Fibroblast of villous mesenchyme (primary cell): ENCODE results near the gene BGN. TPM values are rescaled to one million over a fixed set of nuclear protein-coding genes. Genes with fewer than 3 reads are reported as not detected.

Source experiments
- DNase-seq: peaks from one replicate; pipeline ENCODE4 v3.0.0-alpha.2; 2010; ENCODE audit warnings: low read depth
- H3K4me3 ChIP-seq: 2 replicates; pipeline ENCODE4 v1.5.1; 2011; ENCODE audit warnings: low read depth, mild to moderate bottlenecking, low read length
- total RNA-seq: library from RNA; depleted of rRNA; stranded (reverse); fragments of >200 nt; gene quantifications from 2 replicates; pipeline ENCODE4 v1.2.3, GENCODE V29; 2012
- TF ChIP-seq, protein P1 (sequence below): IDR thresholded peaks from 2 replicates; pipeline ENCODE4 v1.5.1; 2012; ENCODE audit warnings: low read depth, mild to moderate bottlenecking, low read length; ENCODE audit not compliant: insufficient read depth

Gene BGN
- total RNA-seq, 1 donor: 14.7 TPM

DNA sequence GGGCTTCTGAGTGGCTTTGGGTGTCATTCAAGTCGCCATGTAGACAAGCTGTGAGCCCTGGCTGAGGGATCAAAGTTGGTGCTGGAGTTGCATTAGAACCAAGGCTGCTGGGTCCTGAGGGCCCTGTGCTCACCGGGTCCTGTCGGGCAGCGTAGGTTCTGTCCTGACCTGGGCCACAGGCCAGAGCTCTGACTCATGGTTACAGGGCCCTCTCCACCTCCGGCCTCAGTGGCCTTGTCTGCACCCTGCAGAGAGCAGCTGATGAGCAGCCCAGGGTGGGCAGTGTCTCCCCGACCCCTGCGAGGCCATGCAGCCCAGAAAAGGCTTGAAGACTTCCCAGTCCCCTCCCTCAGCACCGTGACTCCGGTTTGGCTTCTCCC lies 45.2 kb downstream of the BGN start:
- H3K4me3 ChIP-seq: no peak overlapping the region
- DNase-seq: no peak
- TF ChIP-seq, protein P1, sequence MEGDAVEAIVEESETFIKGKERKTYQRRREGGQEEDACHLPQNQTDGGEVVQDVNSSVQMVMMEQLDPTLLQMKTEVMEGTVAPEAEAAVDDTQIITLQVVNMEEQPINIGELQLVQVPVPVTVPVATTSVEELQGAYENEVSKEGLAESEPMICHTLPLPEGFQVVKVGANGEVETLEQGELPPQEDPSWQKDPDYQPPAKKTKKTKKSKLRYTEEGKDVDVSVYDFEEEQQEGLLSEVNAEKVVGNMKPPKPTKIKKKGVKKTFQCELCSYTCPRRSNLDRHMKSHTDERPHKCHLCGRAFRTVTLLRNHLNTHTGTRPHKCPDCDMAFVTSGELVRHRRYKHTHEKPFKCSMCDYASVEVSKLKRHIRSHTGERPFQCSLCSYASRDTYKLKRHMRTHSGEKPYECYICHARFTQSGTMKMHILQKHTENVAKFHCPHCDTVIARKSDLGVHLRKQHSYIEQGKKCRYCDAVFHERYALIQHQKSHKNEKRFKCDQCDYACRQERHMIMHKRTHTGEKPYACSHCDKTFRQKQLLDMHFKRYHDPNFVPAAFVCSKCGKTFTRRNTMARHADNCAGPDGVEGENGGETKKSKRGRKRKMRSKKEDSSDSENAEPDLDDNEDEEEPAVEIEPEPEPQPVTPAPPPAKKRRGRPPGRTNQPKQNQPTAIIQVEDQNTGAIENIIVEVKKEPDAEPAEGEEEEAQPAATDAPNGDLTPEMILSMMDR: no peak

DNA sequence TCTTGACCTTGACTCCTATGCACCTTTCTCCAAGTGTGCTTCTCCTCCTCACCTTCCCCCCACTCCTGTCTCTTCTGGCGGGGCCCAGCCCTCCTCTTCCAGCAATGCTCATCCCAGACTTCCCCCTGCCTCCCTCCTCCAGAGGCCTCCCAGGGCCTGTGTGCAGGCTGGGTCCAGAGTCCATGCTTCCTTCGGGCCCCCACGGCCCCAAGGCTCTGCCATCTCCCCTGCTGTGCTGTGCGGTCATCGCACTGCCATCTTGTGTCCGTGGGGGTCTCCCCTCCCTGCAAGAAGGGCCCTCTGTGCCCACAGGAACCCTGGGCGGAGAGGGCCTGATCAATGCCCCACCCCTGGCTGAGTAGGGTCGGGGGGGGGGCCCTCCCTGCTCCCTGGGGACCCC lies 49.9 kb downstream of the BGN start:
- no peak overlapping the region for H3K4me3 ChIP-seq
- TF ChIP-seq, protein P1: no peak

DNA sequence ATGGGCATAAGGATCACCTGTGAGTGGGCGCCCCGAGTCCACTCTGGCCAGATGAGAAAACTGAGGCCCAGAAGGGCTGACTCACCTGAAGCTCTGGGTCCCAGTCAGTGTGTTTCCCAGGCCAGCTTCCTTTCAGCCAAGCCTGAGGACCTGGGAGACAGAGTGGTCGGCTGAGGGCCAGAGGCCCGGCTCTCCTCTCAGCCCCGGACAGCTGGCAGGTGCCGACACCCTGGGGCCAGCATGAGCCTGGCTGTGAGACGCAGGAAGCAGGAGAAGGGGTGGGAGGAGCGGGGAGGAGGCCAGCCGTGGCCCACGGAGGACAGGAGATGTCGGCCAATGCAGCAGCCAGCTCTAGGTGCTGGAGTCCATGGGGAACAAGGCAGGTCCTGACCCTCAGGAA lies 51.6 kb downstream of the BGN start:
- H3K4me3 ChIP-seq: no peak overlapping the region
- DNase-seq: no peak
- TF ChIP-seq, protein P1: no peak

More for the DNA sequence above, 49.9 kb downstream of the BGN start:
- DNase-seq: no peak

DNA sequence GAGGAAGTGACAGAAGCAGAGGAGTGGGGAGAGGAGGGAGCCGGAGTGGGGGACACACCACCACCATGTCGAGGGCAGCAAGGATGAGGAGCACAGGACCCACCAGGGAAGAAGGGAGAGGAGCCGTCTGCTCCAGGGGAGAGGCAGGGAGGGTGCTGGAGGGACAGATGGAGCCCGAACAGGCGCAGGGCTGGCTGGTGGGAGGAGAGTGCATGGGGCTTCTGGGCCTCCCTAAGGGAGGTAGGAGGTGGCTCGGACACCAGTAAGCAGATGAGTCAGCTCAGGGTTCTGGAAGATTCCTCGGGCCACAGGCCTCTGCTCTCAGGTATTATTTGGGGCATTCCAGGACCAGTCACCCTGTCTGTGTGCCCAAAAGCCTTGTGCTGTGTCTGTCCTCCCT lies 52.4 kb downstream of the BGN start:
- no peak overlapping the region for H3K4me3 ChIP-seq
- no peak for DNase-seq
- TF ChIP-seq, protein P1: no peak

DNA sequence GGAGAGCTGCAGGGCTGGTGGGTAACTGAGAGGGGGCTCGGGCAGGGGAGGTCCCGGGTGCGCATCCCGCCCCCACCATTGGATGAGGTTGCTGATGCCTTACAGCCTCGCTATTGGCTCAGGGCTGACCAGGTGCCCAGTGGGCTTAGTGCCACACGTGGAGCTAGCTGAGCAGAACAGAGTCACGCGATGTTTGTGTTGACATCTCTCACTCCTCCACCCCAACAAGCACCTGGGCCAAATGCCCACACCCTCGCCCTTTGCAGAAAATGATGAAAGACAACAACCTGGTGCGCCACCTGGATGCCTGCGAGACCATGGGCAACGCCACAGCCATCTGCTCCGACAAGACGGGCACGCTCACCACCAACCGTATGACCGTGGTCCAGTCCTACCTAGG lies 54.5 kb downstream of the BGN start:
- TF ChIP-seq, protein P1: no peak
- no peak overlapping the region for H3K4me3 ChIP-seq

DNA sequence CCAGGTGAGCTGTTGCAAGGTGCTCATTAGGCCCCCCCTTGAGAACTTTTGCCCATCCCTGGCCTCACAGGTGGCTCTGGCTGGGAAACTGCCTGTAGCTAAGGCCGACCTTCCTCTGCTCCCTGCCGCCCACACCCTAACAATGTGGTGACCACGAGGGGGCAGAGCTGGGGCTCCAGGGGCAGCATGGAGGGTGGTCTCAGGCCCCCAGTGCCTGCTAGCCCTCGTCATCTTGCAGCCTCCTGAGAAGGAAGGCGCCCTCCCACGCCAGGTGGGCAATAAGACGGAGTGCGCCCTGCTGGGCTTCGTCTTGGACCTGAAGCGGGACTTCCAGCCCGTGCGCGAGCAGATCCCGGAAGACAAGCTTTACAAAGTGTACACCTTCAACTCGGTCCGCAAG lies 55.0 kb downstream of the BGN start:
- H3K4me3 ChIP-seq: no peak overlapping the region
- no peak for DNase-seq
- TF ChIP-seq, protein P1: no peak

More for the DNA sequence above, 54.5 kb downstream of the BGN start:
- DNase-seq: no peak

DNA sequence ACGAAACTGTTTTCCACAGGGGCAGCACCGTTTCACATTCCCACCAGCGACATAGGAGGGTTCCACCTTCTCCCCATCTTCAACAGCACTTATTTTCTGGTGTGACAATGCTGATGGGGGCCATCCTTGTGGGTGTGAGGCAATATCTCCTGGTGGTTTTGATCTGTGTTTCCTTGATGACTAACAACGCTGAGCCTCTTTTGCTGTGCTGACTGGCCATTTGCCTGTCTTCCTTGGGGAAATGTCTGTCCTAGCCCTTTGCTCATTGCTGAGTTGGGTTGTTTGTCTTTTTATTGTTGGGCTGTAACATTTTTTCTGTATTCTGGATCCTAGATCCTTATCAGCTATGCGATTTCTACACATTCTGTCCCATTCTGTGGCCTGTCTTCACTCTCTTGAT lies 56.4 kb downstream of the BGN start:
- DNase-seq: peak; percentile 64
- TF ChIP-seq, protein P1: no peak
- no peak overlapping the region for H3K4me3 ChIP-seq
